Measurements from ENCODE around the gene PDE6G.

DNA sequence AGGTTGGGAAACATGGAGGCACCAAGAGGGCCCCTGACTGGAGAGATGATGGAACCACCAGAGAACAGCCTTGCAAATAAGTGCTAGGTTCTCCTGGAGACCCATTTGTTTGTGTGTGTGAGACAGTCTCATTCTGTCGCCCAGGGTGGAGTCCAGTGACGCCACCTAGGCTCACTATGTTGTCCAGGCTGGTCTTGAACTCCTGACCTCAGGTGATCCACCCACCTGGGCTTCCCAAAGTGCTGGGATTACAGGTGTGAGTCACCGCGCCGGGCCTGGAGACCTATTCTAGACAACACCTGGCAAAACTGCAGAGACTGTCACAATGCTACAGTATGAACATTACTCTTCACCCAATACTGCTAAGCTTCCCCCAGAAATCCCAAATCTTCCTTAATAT lies 20.9 kb downstream of the PDE6G start:
- no peak for TF ChIP-seq POLR2AphosphoS5 (IDR thresholded peaks at IDR 0.05; ENCODE audit: low read depth, low read length)
- TF ChIP-seq POLR2A (IDR thresholded peaks at IDR 0.05; ENCODE audit: low read depth, low read length), result no peak
- TF ChIP-seq TAF1 (IDR thresholded peaks at IDR 0.05; ENCODE audit: low read depth, low read length), result no peak
- no peak for TF ChIP-seq SPI1 (IDR thresholded peaks at IDR 0.05; ENCODE audit: low read depth, low read length)
